ENCODE results near the gene AFAP1. TPM values are rescaled to one million over a fixed set of nuclear protein-coding genes. Genes with fewer than 3 reads are reported as not detected.

The AFAP1 gene
- polyA plus RNA-seq, 3 donors = not detected

GRCh38 chr4:7898385-7898784 is 41.3 kb downstream of the AFAP1 start:
- no peak overlapping the region for H2AFZ ChIP-seq (ENCODE audit: insufficient read depth, low read depth, low read length, poor library complexity, severe bottlenecking)
- no peak overlapping the region for H3K9ac ChIP-seq (ENCODE audit: insufficient read depth, low read length, poor library complexity, severe bottlenecking)
- no peak overlapping the region for H3K4me3 ChIP-seq (replicated peaks in 1 of 3; ENCODE audit: low read depth in 2 of 3, low read length in 3 of 3)
- H4K20me1 ChIP-seq (ENCODE audit: insufficient read depth, low read length) = no peaks in the 10 kb centered on the region
- H3K27me3 Mint-ChIP-seq (ENCODE audit: low read depth in 3 of 3) = peaks cover 15 to 27% (median 25%) of the 10 kb centered on the region in 3 donors
- H3K9me3 ChIP-seq (replicated peaks in 1 of 2; ENCODE audit: control insufficient read depth in 1 of 2, insufficient read depth in 1 of 2, low read length in 2 of 2) = no peaks in the 10 kb centered on the region
- no peak overlapping the region for H3K4me3 Mint-ChIP-seq
- H3K27ac Mint-ChIP-seq = no peak overlapping the region
- H3K36me3 ChIP-seq (replicated peaks in 1 of 2; ENCODE audit: control insufficient read depth in 1 of 2, insufficient read depth in 2 of 2, low read length in 2 of 2) = no peaks in the 10 kb centered on the region
- H3K36me3 Mint-ChIP-seq = no peaks in the 10 kb centered on the region
- TF ChIP-seq, protein P1, sequence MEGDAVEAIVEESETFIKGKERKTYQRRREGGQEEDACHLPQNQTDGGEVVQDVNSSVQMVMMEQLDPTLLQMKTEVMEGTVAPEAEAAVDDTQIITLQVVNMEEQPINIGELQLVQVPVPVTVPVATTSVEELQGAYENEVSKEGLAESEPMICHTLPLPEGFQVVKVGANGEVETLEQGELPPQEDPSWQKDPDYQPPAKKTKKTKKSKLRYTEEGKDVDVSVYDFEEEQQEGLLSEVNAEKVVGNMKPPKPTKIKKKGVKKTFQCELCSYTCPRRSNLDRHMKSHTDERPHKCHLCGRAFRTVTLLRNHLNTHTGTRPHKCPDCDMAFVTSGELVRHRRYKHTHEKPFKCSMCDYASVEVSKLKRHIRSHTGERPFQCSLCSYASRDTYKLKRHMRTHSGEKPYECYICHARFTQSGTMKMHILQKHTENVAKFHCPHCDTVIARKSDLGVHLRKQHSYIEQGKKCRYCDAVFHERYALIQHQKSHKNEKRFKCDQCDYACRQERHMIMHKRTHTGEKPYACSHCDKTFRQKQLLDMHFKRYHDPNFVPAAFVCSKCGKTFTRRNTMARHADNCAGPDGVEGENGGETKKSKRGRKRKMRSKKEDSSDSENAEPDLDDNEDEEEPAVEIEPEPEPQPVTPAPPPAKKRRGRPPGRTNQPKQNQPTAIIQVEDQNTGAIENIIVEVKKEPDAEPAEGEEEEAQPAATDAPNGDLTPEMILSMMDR (IDR thresholded peaks at IDR 0.05) = no peak
- H3K9me3 Mint-ChIP-seq = peaks cover 0 to 3% (median 0%) of the 10 kb centered on the region in 7 donors
- no peaks in the 10 kb centered on the region for H3K4me1 ChIP-seq (ENCODE audit: control insufficient read depth in 1 of 2, insufficient read depth in 2 of 2, low read length in 2 of 2)
- H3K4me2 ChIP-seq (replicated peaks; ENCODE audit: extremely low read depth, low read length, poor library complexity, severe bottlenecking) = no peak overlapping the region
- no CpG with 5 or more reads among the region's 4 CpGs for WGBS (ENCODE audit: insufficient coverage)
- DNase-seq = no peak
- no peaks in the 10 kb centered on the region for H3K4me1 Mint-ChIP-seq
- intact Hi-C loops (cut with micrococcal nuclease) = no loop called here
- H3K27ac ChIP-seq (ENCODE audit: low read depth in 1 of 2, low read length in 2 of 2) = no peak overlapping the region
- peaks cover 0 to 7% of the 10 kb centered on the region in 2 donors for H3K27me3 ChIP-seq (ENCODE audit: control insufficient read depth in 2 of 2, insufficient read depth in 2 of 2, low read length in 2 of 2)
- no peaks in the 10 kb centered on the region for H3K79me2 ChIP-seq (ENCODE audit: insufficient read depth, low read length)

DNA sequence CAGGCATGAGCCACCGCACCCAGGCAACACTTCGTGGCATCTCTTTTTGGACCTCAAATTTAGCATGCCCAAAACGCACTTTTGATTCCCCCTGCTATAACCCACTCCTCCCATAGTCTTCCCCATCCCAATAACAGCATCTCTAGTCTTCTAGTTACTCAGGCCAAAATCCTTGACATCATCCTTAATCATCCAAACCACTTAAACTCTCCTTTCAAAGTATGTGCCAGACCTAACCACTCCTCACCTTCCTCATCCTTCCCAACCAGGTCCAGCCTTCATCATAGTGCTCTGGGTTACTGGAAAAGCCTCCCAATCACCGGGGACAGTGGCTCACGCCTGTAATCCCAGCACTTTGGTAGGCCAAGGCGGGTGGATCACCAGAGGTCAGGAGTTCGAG is 41.9 kb downstream of the AFAP1 start:
- H3K4me1 Mint-ChIP-seq = no peaks in the 10 kb centered on the region
- no peaks in the 10 kb centered on the region for H3K36me3 ChIP-seq (replicated peaks in 1 of 2; ENCODE audit: control insufficient read depth in 1 of 2, insufficient read depth in 2 of 2, low read length in 2 of 2)
- H3K27ac ChIP-seq (ENCODE audit: low read depth in 1 of 2, low read length in 2 of 2) = no peak overlapping the region
- no peak overlapping the region for H3K4me3 Mint-ChIP-seq
- H3K4me3 ChIP-seq (replicated peaks in 1 of 3; ENCODE audit: low read depth in 2 of 3, low read length in 3 of 3) = no peak overlapping the region
- H3K79me2 ChIP-seq (ENCODE audit: insufficient read depth, low read length) = no peaks in the 10 kb centered on the region
- H3K27me3 ChIP-seq (ENCODE audit: control insufficient read depth in 2 of 2, insufficient read depth in 2 of 2, low read length in 2 of 2) = peaks cover 0 to 5% of the 10 kb centered on the region in 2 donors
- no peak overlapping the region for H3K4me2 ChIP-seq (replicated peaks; ENCODE audit: extremely low read depth, low read length, poor library complexity, severe bottlenecking)
- H3K4me1 ChIP-seq (ENCODE audit: control insufficient read depth in 1 of 2, insufficient read depth in 2 of 2, low read length in 2 of 2) = no peaks in the 10 kb centered on the region
- peaks cover 0 to 3% (median 0%) of the 10 kb centered on the region in 7 donors for H3K9me3 Mint-ChIP-seq
- no peaks in the 10 kb centered on the region for H4K20me1 ChIP-seq (ENCODE audit: insufficient read depth, low read length)
- H3K9me3 ChIP-seq (replicated peaks in 1 of 2; ENCODE audit: control insufficient read depth in 1 of 2, insufficient read depth in 1 of 2, low read length in 2 of 2) = no peaks in the 10 kb centered on the region
- TF ChIP-seq, protein P1 (IDR thresholded peaks at IDR 0.05) = no peak
- no peak overlapping the region for H3K9ac ChIP-seq (ENCODE audit: insufficient read depth, low read length, poor library complexity, severe bottlenecking)
- intact Hi-C loops (cut with micrococcal nuclease) = no loop called here
- H2AFZ ChIP-seq (ENCODE audit: insufficient read depth, low read depth, low read length, poor library complexity, severe bottlenecking) = no peak overlapping the region
- no peak overlapping the region for H3K27ac Mint-ChIP-seq
- H3K36me3 Mint-ChIP-seq = no peaks in the 10 kb centered on the region
- 98% methylated on average over 4 of the region's 7 CpGs for WGBS (ENCODE audit: insufficient coverage)
- no peak for DNase-seq
- H3K27me3 Mint-ChIP-seq (ENCODE audit: low read depth in 3 of 3) = peaks cover 15 to 22% (median 22%) of the 10 kb centered on the region in 3 donors
